NCI-H2171 (cell line): Measurements from ENCODE around the gene ACOT8.
"Not testable (repeated sequence)": the region's sequence is repeated elsewhere in the genome, so short reads cannot be mapped to it uniquely, and the experiment has no call there.

Source experiments
- DNase-seq: peaks from one replicate; lab custom pipeline; 2025; lab: John Stamatoyannopoulos, UW

Gene ACOT8

GRCh38 chr20:45887346-45887715 lies 30.1 kb upstream of the ACOT8 start, which contains the start of gene SPATA25:
Gene SPATA25, minus strand, starts transcription at chr20:45887622. Its CDS starts 32 bp downstream, at chr20:45887590.
- no peak for DNase-seq

GRCh38 chr20:45886590-45887345 lies 29.6 kb upstream of the ACOT8 start:
- DNase-seq: no peak

GRCh38 chr20:45883100-45883469 lies 25.9 kb upstream of the ACOT8 start:
- DNase-seq: no peak

DNA sequence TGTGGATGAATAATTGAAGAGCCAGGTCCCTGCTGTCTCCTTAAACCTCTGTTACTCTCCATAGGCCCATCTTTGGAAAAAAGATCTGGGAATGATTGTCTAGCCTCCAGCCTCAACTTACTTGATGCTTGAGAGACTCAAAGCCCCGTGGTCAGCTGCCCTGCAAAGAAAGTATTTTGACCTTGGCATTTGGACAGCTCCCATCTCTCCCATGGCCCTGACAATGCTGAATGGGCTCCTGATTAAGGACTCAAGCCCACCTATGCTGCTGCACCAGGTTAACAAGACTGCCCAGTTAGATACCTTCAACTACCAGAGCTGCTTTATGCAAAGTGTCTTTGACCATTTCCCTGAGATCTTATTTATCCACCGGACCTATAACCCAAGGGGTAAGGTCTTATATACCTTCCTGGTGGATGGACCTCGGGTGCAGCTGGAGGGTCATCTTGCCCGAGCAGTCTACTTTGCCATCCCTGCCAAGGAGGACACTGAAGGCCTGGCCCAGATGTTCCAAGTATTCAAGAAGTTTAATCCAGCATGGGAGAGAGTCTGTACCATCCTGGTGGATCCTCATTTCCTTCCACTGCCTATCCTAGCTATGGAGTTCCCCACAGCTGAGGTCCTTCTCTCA lies 25.4 kb upstream of the ACOT8 start:
- no peak for DNase-seq

- DNase-seq: peak; percentile 99
Observed at GRCh38 chr20:45880988-45881788, 24.0 kb upstream of the ACOT8 start, which contains the start of gene ZSWIM1. Gene ZSWIM1, plus strand, starts transcription at chr20:45881227. Its CDS starts 1,366 bp downstream, at chr20:45882593.

- DNase-seq: no peak
Observed at GRCh38 chr20:45878076-45878761, 21.0 kb upstream of the ACOT8 start.

DNA sequence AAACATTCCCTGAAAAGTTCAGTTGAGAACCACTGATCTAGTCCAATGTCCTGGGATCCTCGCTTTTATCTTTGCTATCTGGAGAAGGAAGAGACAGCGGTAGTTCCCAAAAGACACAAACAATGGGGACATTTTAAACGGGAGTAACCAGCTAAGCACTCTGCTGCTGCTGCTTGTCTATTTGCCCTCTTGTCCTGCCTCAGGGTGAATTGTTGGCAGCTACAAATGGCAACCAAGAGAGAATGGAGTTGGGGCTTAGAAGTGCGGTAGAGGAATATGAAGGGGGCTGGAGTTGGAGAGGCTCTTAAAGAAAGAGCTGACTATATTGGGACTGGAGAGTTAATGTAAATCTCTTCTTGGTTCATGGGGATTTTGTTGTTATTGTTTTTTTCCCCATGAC lies 17.4 kb upstream of the ACOT8 start:
- DNase-seq: no peak

DNA sequence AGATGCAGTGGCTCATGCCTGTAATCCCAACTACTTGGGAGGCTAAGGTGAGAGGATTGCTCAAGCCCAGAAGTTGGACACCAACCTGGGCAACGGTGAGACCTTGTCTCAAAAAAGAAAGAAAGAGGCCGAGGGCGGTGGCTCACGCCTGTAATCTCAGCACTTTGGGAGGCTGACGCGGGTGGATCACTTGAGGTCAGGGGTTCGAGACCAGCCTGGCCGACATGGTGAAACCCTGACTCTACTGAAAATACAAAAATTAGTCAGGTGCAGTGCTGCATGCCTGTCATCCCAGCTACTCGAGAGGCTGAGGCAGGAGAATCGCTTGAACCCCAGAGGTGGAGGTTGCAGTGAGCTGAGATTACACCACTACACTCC lies 16.9 kb upstream of the ACOT8 start:
- DNase-seq: not testable (repeated sequence)

GRCh38 chr20:45873409-45874103 lies 16.4 kb upstream of the ACOT8 start:
- DNase-seq: no peak

DNA sequence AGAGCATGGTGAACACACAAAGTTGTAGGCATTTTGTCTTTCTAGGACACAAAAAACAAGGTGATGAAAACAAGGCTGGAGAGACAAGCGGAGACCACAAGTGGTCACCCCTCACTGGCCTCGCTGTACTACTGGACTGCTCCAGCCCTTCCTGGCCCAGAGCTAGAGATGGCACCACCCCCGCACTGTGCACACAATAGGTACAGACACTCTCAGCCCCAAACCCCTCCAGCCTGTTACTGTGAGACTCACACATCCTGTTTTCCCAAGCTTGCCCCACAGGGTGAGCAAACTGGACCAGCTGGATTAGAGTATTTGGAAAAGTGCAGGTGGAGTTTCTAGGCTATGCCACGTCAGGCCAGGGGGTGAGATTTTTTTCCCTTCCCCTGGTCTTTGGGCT lies 15.4 kb upstream of the ACOT8 start:
- DNase-seq: no peak

GRCh38 chr20:45867819-45868176 lies 10.6 kb upstream of the ACOT8 start:
- no peak for DNase-seq

GRCh38 chr20:45867136-45867818 lies 10.1 kb upstream of the ACOT8 start:
- DNase-seq: no peak

GRCh38 chr20:45866454-45866853 lies 9.3 kb upstream of the ACOT8 start:
- no peak for DNase-seq

GRCh38 chr20:45863543-45864470 lies 6.6 kb upstream of the ACOT8 start:
- DNase-seq: no peak

GRCh38 chr20:45861221-45862075 lies 4.3 kb upstream of the ACOT8 start:
- DNase-seq: no peak

- peak; percentile 86 for DNase-seq
Observed at GRCh38 chr20:45860560-45861220, 3.5 kb upstream of the ACOT8 start.

- DNase-seq: no peak
Observed at GRCh38 chr20:45859916-45860315, 2.7 kb upstream of the ACOT8 start.

DNA sequence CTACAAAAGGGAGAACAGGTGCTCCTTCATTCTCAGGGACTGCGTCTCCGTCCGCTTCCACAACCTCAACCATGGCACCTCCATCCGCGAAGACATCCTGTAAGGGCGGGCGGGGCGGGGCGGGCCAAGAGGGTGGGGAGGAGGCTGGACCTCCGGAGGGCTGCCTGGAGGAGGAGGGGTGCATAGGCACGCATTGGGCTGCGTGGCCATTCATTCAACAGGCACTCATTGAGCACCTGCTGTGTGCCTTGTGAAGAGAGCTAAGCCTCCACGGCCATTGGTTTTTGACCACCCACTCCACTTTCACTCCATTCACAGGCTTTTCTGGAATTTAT lies 657 bp upstream of the ACOT8 start:
- DNase-seq: no peak

DNA sequence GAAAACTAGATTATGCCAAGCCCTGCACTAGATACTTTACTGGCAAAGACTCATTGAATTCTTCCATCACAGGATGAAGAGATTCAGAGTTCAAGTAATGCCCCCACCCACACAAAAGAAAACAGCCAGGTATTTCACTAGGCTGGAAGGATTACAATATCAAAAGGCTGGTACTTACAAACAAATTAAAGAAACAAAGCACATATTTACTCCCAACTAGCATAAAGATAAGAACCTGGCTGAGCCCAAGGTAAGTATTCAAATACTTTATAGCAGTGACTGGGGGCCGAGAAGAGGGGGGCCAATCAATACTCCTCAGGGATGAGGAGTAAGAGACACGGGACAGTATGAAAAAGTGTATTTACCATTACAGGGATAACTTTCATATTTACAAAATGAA lies 3.7 kb downstream of the ACOT8 start:
- DNase-seq: no peak
